Measurements from ENCODE around the gene CTDSP2.

DNA sequence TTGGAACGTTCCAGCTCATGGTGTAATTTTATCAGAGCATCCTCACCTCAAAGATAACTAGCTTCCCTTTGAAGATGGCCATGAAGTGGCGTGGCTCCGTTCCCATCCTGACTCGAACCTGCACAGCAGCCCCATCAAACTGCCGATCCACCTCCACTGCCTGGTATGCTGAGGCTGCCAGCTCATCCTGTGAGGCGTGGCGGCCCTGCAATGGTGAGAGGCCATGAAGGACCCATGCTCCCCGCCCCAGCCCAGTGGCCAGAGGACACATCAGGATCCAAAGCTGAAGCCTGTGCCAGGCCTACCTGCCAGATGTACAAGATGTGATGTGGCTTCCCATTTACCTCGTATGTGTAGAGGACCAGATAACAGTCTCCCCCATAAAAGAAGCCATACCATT, 39.2 kb downstream of the CTDSP2 start:
- TF ChIP-seq TAF1 (IDR thresholded peaks at IDR 0.05; ENCODE audit: low read depth): no peak
- no peak for TF ChIP-seq TEAD4 (IDR thresholded peaks at IDR 0.05)
- TF ChIP-seq, protein P1, sequence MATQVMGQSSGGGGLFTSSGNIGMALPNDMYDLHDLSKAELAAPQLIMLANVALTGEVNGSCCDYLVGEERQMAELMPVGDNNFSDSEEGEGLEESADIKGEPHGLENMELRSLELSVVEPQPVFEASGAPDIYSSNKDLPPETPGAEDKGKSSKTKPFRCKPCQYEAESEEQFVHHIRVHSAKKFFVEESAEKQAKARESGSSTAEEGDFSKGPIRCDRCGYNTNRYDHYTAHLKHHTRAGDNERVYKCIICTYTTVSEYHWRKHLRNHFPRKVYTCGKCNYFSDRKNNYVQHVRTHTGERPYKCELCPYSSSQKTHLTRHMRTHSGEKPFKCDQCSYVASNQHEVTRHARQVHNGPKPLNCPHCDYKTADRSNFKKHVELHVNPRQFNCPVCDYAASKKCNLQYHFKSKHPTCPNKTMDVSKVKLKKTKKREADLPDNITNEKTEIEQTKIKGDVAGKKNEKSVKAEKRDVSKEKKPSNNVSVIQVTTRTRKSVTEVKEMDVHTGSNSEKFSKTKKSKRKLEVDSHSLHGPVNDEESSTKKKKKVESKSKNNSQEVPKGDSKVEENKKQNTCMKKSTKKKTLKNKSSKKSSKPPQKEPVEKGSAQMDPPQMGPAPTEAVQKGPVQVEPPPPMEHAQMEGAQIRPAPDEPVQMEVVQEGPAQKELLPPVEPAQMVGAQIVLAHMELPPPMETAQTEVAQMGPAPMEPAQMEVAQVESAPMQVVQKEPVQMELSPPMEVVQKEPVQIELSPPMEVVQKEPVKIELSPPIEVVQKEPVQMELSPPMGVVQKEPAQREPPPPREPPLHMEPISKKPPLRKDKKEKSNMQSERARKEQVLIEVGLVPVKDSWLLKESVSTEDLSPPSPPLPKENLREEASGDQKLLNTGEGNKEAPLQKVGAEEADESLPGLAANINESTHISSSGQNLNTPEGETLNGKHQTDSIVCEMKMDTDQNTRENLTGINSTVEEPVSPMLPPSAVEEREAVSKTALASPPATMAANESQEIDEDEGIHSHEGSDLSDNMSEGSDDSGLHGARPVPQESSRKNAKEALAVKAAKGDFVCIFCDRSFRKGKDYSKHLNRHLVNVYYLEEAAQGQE (IDR thresholded peaks at IDR 0.05; ENCODE audit: low read depth): no peak
- TF ChIP-seq EP300 (IDR thresholded peaks at IDR 0.05; ENCODE audit: borderline replicate concordance): no peak
- no peak for TF ChIP-seq NFIC (IDR thresholded peaks at IDR 0.05)
- no peak for TF ChIP-seq RAD21 (IDR thresholded peaks at IDR 0.05; ENCODE audit: low read depth)
- TF ChIP-seq, protein P2, sequence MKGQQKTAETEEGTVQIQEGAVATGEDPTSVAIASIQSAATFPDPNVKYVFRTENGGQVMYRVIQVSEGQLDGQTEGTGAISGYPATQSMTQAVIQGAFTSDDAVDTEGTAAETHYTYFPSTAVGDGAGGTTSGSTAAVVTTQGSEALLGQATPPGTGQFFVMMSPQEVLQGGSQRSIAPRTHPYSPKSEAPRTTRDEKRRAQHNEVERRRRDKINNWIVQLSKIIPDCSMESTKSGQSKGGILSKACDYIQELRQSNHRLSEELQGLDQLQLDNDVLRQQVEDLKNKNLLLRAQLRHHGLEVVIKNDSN (IDR thresholded peaks at IDR 0.05): no peak
- no peak for TF ChIP-seq CREB1 (IDR thresholded peaks at IDR 0.05; ENCODE audit: low read depth)

All from Ishikawa (cell line).